ENCODE data around the gene ZNF775. TPM values are rescaled to one million over a fixed set of nuclear protein-coding genes. Genes with fewer than 3 reads are reported as not detected.

ZNF775 gene
- 1 to 10 TPM; 1.2 to 2.3 (median 1.8) TPM for total RNA-seq

GRCh38 chr7:150378853-150379440, at the start of gene ZNF775:
Gene ZNF775, plus strand, starts transcription at chr7:150379330. Its CDS starts 9,141 bp downstream, at chr7:150388471.
- intact Hi-C loops (cut with DNase I) = no loop called here
- Histone ChIP-seq H3K4me1 (peaks cover 22 to 71% (median 23%) of the 10 kb centered on the region in 3 donors), H3K4me3 (peak within 1 kb of the TSS; percentile 79 to 96 (median 86)), H3K27ac (peak within 1 kb of the TSS; percentile 89 to 95 (median 91)), H3K27me3 (no peaks in the 10 kb centered on the region), H3K9me3 (no peaks in the 10 kb centered on the region), H3K36me3 (peaks cover 0 to 8% (median 4%) of the 10 kb centered on the region in 3 donors)
- DNase-seq = peak; percentile 78
- TF ChIP-seq POLR2A (IDR thresholded peaks at IDR 0.05) (peak in 2 of 4 donors; percentile 79 to 89), CTCF (IDR thresholded peaks at IDR 0.05) (peak in 1 of 6 experiments; percentile 7)
- WGBS, 2 donors = 0% methylated on average over 3 of the region's 60 CpGs; no CpG with 5 or more reads in 1 of the 2 donors

- peak overlapping the region in 2 of 4 donors; percentile 4 to 11 for H3K27ac ChIP-seq
- H3K9me3 ChIP-seq = no peaks in the 10 kb centered on the region
- no peaks in the 10 kb centered on the region for H3K27me3 ChIP-seq
- WGBS, 2 donors = 88 to 97% methylated on average over 9 to 13 of the region's 22 CpGs
- TF ChIP-seq POLR2A (IDR thresholded peaks at IDR 0.05) (no peak), CTCF (IDR thresholded peaks at IDR 0.05) (no peak)
- H3K4me3 ChIP-seq = no peak overlapping the region
- H3K36me3 ChIP-seq = peaks cover 0 to 64% (median 4%) of the 10 kb centered on the region in 3 donors
- H3K4me1 ChIP-seq = peaks cover 3 to 28% (median 7%) of the 10 kb centered on the region in 3 donors
- intact Hi-C loops (cut with DNase I) = no loop called here
- no peak for DNase-seq
Measured at GRCh38 chr7:150329331-150330120, 49.6 kb upstream of the ZNF775 start.

- TF ChIP-seq CTCF (IDR thresholded peaks at IDR 0.05) = no peak
- TF ChIP-seq POLR2A (IDR thresholded peaks at IDR 0.05) = no peak
- Histone ChIP-seq H3K27me3 (no peaks in the 10 kb centered on the region), H3K4me3 (no peak overlapping the region), H3K36me3 (peaks cover 0 to 64% (median 4%) of the 10 kb centered on the region in 3 donors), H3K4me1 (peaks cover 0 to 22% (median 1%) of the 10 kb centered on the region in 3 donors), H3K27ac (peak overlapping the region in 1 of 4 donors; percentile 11), H3K9me3 (no peaks in the 10 kb centered on the region)
- WGBS, 2 donors = 93 to 100% methylated on average over 5 to 9 of the region's 19 CpGs
- DNase-seq = no peak
- intact Hi-C loops (cut with DNase I) = no loop called here
Measured at GRCh38 chr7:150330211-150330885, 48.8 kb upstream of the ZNF775 start.

GRCh38 chr7:150332852-150333635, 46.1 kb upstream of the ZNF775 start:
- 84 to 87% methylated on average over 15 to 17 of the region's 18 CpGs for WGBS, 2 donors
- Histone ChIP-seq H3K4me3 (no peak overlapping the region), H3K27me3 (no peaks in the 10 kb centered on the region), H3K9me3 (no peaks in the 10 kb centered on the region), H3K4me1 (peaks cover 8 to 43% (median 13%) of the 10 kb centered on the region in 3 donors), H3K36me3 (peaks cover 0 to 52% (median 0%) of the 10 kb centered on the region in 3 donors), H3K27ac (no peak overlapping the region)
- no peak for TF ChIP-seq POLR2A (IDR thresholded peaks at IDR 0.05)
- TF ChIP-seq CTCF (IDR thresholded peaks at IDR 0.05) = no peak
- intact Hi-C loops (cut with DNase I) = no loop called here
- no peak for DNase-seq

All from esophagus squamous epithelium (tissue), 5 donors.